SK-N-MC (cell line): Measurements from ENCODE around the gene CST6.

ENCODE experiments used
- EZH2 ChIP-seq: fragments of 200-600 bp; sonication (generic); IDR thresholded peaks from one replicate; pipeline ENCODE4 v1.6.1; 2017; ENCODE audit warnings: antibody characterized with exemption
- POLR2AphosphoS5 ChIP-seq: IDR thresholded peaks from 2 replicates; pipeline ENCODE4 v1.6.1; 2012; ENCODE audit warnings: mild to moderate bottlenecking, low read depth, low read length, borderline replicate concordance

DNA sequence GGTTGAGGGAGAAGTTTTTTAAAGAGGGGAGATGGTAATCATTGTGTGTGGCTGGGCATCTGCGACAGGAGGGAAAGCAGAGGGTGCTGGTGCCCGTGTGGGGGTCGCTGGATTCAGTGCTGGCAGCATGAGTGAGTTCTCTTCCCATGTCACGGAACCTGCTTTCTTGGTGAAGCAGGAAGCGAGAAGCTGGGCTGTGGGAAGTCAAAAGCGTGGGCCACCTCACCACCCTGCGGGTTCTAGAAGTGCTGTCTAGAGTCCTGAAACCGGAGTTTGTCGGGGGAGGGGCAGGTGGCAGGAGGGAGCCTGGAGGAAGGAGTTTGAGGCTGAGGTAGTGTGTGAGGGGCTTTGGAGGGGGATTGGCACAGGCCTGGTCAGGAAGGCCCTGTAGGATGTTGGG, 36.0 kb upstream of the CST6 start:
- TF ChIP-seq EZH2, result no peak
- no peak for TF ChIP-seq POLR2AphosphoS5
